Neural progenitor cell (in vitro differentiated cells): ENCODE results near the gene TMEM37. TPM values are rescaled to one million over a fixed set of nuclear protein-coding genes. Genes with fewer than 3 reads are reported as not detected.

Experiments used
- DNase-seq: peaks from one replicate; pipeline ENCODE4 v3.0.0-alpha.2; 2016; ENCODE audit warnings: low spot score
- H2AFZ ChIP-seq: fragments of 200-600 bp; sonication (generic); replicated peaks from 2 replicates; pipeline ENCODE4 v1.6.1; 2016; ENCODE audit warnings: antibody characterized with exemption
- H3F3A ChIP-seq: fragments of 200-600 bp; sonication (generic); 2 replicates; pipeline ENCODE4 v1.6.1; 2016; ENCODE audit warnings: antibody characterized with exemption, low read depth
- H3K27ac ChIP-seq: fragments of 200-600 bp; sonication (generic); 2 replicates; pipeline ENCODE4 v1.5.1; 2016; ENCODE audit warnings: mild to moderate bottlenecking
- H3K27me3 ChIP-seq: fragments of 200-600 bp; sonication (generic); 2 replicates; pipeline ENCODE4 v1.6.1; 2016; ENCODE audit warnings: mild to moderate bottlenecking, moderate library complexity
- H3K36me3 ChIP-seq: fragments of 200-600 bp; sonication (generic); 2 replicates; pipeline ENCODE4 v1.5.1; 2016
- H3K4me1 ChIP-seq: fragments of 200-600 bp; sonication (generic); 2 replicates; pipeline ENCODE4 v1.6.1; 2016; ENCODE audit warnings: mixed run types
- H3K4me2 ChIP-seq: fragments of 200-600 bp; sonication (generic); 2 replicates; pipeline ENCODE4 v1.6.1; 2016
- H3K4me3 ChIP-seq: fragments of 200-600 bp; sonication (generic); 2 replicates; pipeline ENCODE4 v1.5.1; 2016
- H3K79me2 ChIP-seq: fragments of 200-600 bp; sonication (generic); 2 replicates; pipeline ENCODE4 v1.6.1; 2016; ENCODE audit warnings: low read depth
- H3K9ac ChIP-seq: fragments of 200-600 bp; sonication (generic); 2 replicates; pipeline ENCODE4 v1.6.1; 2016
- H3K9me3 ChIP-seq: fragments of 200-600 bp; sonication (generic); 2 replicates; pipeline ENCODE4 v1.5.1; 2016; ENCODE audit warnings: low read depth
- H4K20me1 ChIP-seq: fragments of 200-600 bp; sonication (generic); 2 replicates; pipeline ENCODE4 v1.6.1; 2016; ENCODE audit warnings: low read depth
- H3K27ac Mint-ChIP-seq: 3 replicates; pipeline ENCODE4 v1.8.0; 2021; ENCODE audit warnings: mixed read lengths
- H3K27me3 Mint-ChIP-seq: 2 replicates; pipeline ENCODE4 v1.8.0; 2022; ENCODE audit warnings: low read depth, mild to moderate bottlenecking, inconsistent platforms, moderate library complexity, mixed read lengths; ENCODE audit not compliant: insufficient read depth
- H3K36me3 Mint-ChIP-seq: 3 replicates; pipeline ENCODE4 v1.8.0; 2021; ENCODE audit warnings: mixed read lengths
- H3K4me1 Mint-ChIP-seq: 3 replicates; pipeline ENCODE4 v1.8.0; 2021; ENCODE audit warnings: mixed read lengths
- H3K4me3 Mint-ChIP-seq: 3 replicates; pipeline ENCODE4 v1.8.0; 2021; ENCODE audit warnings: mild to moderate bottlenecking, moderate library complexity, mixed read lengths
- H3K9me3 Mint-ChIP-seq: 3 replicates; pipeline ENCODE4 v1.8.0; 2020; ENCODE audit warnings: mixed read lengths
- EZH2 ChIP-seq: fragments of 200-600 bp; sonication (generic); IDR thresholded peaks from 2 replicates; pipeline ENCODE4 v1.6.1; 2017; ENCODE audit warnings: antibody characterized with exemption, mild to moderate bottlenecking, moderate library complexity
- EZH2phosphoT487 ChIP-seq: fragments of 200-600 bp; sonication (generic); IDR thresholded peaks from 2 replicates; pipeline ENCODE4 v1.6.1; 2017; ENCODE audit warnings: antibody characterized with exemption
- total RNA-seq: library from RNA; depleted of rRNA; stranded (reverse); fragments of >200 nt; gene quantifications from 2 replicates; pipeline ENCODE4 v1.2.3, GENCODE V29; 2015; ENCODE audit warnings: low replicate concordance
- TF ChIP-seq, protein P1 (sequence below): fragments of 200-600 bp; sonication (generic); IDR thresholded peaks from 2 replicates; pipeline ENCODE4 v1.5.1; 2017; ENCODE audit warnings: antibody characterized with exemption, mild to moderate bottlenecking

TMEM37 gene
- total RNA-seq, 1 donor from 2014 or later = 1.0 TPM

DNA sequence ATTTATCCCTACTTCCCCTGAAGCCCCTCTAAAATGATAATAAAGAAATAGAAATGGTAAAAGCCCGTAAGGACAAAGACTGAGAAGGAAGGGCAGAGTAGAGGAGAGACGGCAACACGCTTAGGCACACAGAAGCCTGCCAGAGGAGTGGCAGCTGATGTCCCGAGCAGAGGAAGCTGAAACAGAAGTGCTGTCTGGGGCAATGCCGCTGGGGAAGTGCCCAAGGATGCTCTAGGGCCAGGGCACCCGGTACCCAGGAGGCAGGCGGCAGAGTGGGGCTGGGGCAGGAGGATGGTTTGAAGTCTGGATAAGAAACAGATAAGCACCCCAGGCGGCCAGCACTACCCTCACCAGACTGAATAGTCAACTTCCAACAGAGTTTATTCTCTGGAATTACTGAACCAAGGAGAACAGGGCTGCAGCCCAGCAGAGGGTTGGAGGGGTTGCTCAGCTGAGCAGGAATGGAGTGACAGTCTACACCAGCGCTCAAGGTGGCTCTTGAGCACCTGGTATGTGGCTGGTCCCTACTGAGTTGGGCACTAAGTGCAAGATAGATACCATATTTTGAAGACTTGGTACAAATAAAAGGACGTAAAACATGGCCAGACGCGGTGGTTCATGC, 22.4 kb downstream of the TMEM37 start:
- Histone ChIP-seq H3K36me3 (no peaks in the 10 kb centered on the region), H3K4me3 (no peak overlapping the region), H3K27ac (no peak overlapping the region), H3K27me3 (no peaks in the 10 kb centered on the region), H3F3A (peaks cover 4% of the 10 kb centered on the region), H3K4me1 (peaks cover 13% of the 10 kb centered on the region), H3K9me3 (no peaks in the 10 kb centered on the region), H3K79me2 (no peaks in the 10 kb centered on the region), H2AFZ (no peak overlapping the region), H3K4me2 (no peak overlapping the region), H4K20me1 (no peaks in the 10 kb centered on the region), H3K9ac (no peak overlapping the region)
- DNase-seq = no peak
- peaks cover 5% of the 10 kb centered on the region for H3K9me3 Mint-ChIP-seq
- H3K4me3 Mint-ChIP-seq = no peak overlapping the region
- no peaks in the 10 kb centered on the region for H3K36me3 Mint-ChIP-seq
- H3K27ac Mint-ChIP-seq = no peak overlapping the region
- TF ChIP-seq, protein P1, sequence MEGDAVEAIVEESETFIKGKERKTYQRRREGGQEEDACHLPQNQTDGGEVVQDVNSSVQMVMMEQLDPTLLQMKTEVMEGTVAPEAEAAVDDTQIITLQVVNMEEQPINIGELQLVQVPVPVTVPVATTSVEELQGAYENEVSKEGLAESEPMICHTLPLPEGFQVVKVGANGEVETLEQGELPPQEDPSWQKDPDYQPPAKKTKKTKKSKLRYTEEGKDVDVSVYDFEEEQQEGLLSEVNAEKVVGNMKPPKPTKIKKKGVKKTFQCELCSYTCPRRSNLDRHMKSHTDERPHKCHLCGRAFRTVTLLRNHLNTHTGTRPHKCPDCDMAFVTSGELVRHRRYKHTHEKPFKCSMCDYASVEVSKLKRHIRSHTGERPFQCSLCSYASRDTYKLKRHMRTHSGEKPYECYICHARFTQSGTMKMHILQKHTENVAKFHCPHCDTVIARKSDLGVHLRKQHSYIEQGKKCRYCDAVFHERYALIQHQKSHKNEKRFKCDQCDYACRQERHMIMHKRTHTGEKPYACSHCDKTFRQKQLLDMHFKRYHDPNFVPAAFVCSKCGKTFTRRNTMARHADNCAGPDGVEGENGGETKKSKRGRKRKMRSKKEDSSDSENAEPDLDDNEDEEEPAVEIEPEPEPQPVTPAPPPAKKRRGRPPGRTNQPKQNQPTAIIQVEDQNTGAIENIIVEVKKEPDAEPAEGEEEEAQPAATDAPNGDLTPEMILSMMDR = no peak
- TF ChIP-seq EZH2 (no peak), EZH2phosphoT487 (no peak)
- H3K4me1 Mint-ChIP-seq = peaks cover 22% of the 10 kb centered on the region
- peaks cover 10% of the 10 kb centered on the region for H3K27me3 Mint-ChIP-seq

DNA sequence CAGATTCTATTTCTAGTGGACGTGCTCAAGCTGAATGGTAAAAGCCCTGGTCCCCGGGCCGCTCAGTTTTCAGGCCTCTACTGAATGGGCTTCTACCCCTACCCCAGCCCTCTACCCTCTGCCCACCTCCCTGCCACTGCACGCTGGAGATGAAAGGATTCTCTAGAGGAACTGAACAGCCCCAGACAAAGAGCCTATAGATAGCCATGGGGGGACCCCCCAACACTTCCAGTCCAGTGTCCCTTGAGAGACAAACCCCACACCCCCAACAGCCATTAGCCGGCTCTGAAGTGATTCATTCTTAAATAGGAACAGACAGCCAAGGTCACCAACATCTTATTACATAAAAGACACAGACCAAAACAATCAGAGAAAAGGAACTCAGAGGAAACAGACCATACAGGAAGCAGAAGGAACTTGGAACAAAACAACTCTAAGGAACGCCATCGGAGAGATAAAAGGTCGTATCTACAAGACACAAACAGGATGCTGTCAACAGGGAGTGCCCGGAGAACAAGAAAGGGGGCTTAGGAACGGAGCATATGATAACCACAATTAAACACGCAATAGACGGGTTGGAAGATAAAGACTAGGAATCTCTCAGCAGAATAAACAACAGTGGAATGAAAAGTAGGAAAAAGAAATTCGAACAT, 23.5 kb downstream of the TMEM37 start:
- peaks cover 10% of the 10 kb centered on the region for H3K27me3 Mint-ChIP-seq

DNA sequence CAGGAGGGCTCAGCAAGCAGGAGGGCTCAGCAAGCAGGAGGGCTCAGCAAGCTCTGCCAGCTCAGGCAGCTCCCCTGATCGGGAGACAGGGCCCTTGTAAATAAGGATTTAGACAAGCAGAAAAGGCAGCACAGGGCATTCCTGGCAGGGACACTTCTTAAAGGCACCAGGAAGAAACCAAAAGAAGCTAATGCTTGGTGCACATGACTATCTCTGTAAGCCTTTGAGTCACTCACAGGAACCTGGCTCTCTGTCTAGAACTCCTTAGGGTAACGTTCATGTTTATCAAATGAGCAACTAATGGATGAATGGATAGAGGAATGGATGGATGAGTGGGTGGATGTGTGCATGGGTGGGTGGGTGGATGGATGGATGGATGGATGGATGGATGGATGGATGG, 28.4 kb downstream of the TMEM37 start:
- Histone ChIP-seq H3K36me3 (no peaks in the 10 kb centered on the region), H3K27me3 (no peaks in the 10 kb centered on the region), H3K4me1 (no peaks in the 10 kb centered on the region), H2AFZ (no peak overlapping the region), H3K4me3 (no peak overlapping the region), H3K9me3 (no peaks in the 10 kb centered on the region), H4K20me1 (no peaks in the 10 kb centered on the region), H3K9ac (no peak overlapping the region), H3K79me2 (no peaks in the 10 kb centered on the region), H3K27ac (no peak overlapping the region), H3F3A (no peaks in the 10 kb centered on the region), H3K4me2 (no peak overlapping the region)
- Mint-ChIP-seq H3K36me3 (no peaks in the 10 kb centered on the region), H3K27me3 (peaks cover 14% of the 10 kb centered on the region), H3K4me3 (no peak overlapping the region), H3K9me3 (peaks cover 5% of the 10 kb centered on the region), H3K4me1 (peaks cover 10% of the 10 kb centered on the region), H3K27ac (no peak overlapping the region)
- TF ChIP-seq, protein P1 = no peak
- no peak for TF ChIP-seq EZH2
- no peak for TF ChIP-seq EZH2phosphoT487
- DNase-seq = no peak

More for the DNA sequence above, 23.5 kb downstream of the TMEM37 start:
- Histone ChIP-seq H3K79me2 (no peaks in the 10 kb centered on the region), H3K4me2 (no peak overlapping the region), H3F3A (no peaks in the 10 kb centered on the region), H3K4me1 (peaks cover 2% of the 10 kb centered on the region), H3K36me3 (no peaks in the 10 kb centered on the region), H3K4me3 (no peak overlapping the region), H3K9me3 (no peaks in the 10 kb centered on the region), H3K27ac (no peak overlapping the region), H2AFZ (no peak overlapping the region), H3K27me3 (no peaks in the 10 kb centered on the region), H4K20me1 (no peaks in the 10 kb centered on the region), H3K9ac (no peak overlapping the region)
- TF ChIP-seq EZH2 (no peak), EZH2phosphoT487 (no peak)
- TF ChIP-seq, protein P1 = no peak
- Mint-ChIP-seq H3K9me3 (peaks cover 5% of the 10 kb centered on the region), H3K4me3 (no peak overlapping the region), H3K27ac (no peak overlapping the region), H3K36me3 (no peaks in the 10 kb centered on the region), H3K4me1 (peaks cover 17% of the 10 kb centered on the region)
- DNase-seq = no peak
